GM12874 (cell line): ENCODE results near the gene FMN1.

Experiments used
- TF ChIP-seq, protein P1 (sequence below): IDR thresholded peaks from 2 replicates; pipeline ENCODE4 v1.5.1; 2011; ENCODE audit warnings: low read depth, mild to moderate bottlenecking, control low read depth, low read length, moderate library complexity; ENCODE audit not compliant: insufficient read depth

Gene FMN1

DNA sequence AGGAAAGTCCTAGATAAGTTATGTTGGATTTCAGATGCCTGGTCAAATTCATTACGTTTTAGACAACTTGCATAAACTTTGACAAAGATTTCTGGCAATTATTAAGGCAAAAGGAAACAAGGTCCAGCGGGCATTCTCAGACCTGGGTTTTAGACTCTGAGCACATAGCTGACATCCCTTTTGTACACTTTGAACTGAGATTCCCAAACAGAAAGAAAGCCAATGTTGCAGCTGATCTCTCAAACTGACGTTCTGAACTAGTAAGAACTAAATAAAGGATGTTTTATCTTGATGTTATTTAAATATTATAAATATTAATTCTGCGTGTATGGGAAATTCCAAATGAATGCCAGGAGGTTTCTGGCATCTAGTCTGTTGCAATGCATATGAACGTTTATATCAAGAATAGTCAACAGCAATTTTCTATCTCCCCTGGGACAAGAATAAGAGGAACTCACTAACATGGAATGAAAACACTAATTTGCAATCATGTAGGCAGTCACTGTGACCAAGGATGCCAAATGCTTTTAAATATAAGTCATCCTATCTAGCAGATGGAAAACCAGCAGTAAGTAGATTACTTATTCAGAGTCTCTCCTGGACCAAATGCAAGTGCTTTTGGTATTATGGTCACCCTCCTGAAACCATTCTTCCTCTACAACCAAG is 274.6 kb downstream of the FMN1 start:
- TF ChIP-seq, protein P1, sequence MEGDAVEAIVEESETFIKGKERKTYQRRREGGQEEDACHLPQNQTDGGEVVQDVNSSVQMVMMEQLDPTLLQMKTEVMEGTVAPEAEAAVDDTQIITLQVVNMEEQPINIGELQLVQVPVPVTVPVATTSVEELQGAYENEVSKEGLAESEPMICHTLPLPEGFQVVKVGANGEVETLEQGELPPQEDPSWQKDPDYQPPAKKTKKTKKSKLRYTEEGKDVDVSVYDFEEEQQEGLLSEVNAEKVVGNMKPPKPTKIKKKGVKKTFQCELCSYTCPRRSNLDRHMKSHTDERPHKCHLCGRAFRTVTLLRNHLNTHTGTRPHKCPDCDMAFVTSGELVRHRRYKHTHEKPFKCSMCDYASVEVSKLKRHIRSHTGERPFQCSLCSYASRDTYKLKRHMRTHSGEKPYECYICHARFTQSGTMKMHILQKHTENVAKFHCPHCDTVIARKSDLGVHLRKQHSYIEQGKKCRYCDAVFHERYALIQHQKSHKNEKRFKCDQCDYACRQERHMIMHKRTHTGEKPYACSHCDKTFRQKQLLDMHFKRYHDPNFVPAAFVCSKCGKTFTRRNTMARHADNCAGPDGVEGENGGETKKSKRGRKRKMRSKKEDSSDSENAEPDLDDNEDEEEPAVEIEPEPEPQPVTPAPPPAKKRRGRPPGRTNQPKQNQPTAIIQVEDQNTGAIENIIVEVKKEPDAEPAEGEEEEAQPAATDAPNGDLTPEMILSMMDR, result no peak

GRCh38 chr15:32918547-32918946 is 276.0 kb downstream of the FMN1 start:
- TF ChIP-seq, protein P1, result no peak

GRCh38 chr15:32910839-32911238 is 283.7 kb downstream of the FMN1 start:
- TF ChIP-seq, protein P1, result no peak

GRCh38 chr15:32909431-32909830 is 285.1 kb downstream of the FMN1 start:
- TF ChIP-seq, protein P1, result no peak

GRCh38 chr15:32908872-32909271 is 285.6 kb downstream of the FMN1 start:
- TF ChIP-seq, protein P1, result no peak

GRCh38 chr15:32908135-32908801 is 286.2 kb downstream of the FMN1 start:
- TF ChIP-seq, protein P1, result no peak

DNA sequence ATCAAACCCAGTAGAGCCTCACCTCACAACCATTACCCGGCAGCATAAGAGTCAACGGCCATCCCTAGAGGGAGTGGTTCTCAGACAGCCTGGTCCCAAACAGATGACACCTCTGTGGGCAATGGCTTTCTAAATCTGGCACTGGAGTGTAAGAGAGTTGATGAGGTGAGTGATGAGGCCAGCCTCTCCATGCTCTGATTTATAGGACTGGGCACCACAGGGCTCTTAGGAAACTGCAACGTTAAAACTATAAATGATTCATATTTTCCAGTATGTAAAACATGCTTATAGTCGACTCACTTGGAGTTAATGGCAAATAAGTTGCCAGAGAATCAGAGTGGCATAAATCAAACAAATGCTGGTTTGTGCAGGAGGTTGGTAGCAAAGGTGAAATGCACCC is 289.0 kb downstream of the FMN1 start:
- TF ChIP-seq, protein P1, result no peak
